PC-9 (cell line): ENCODE results near the gene COPA. TPM values are rescaled to one million over a fixed set of nuclear protein-coding genes. Genes with fewer than 3 reads are reported as not detected.
"Not testable (repeated sequence)": the region's sequence is repeated elsewhere in the genome, so short reads cannot be mapped to it uniquely, and the experiment has no call there.

ENCODE experiments used
- BruUV-seq: library from RNA; stranded (reverse); fragments of 400-500 nt; replicated peaks from 2 replicates; lab custom pipeline; 2021; lab: Mats Ljungman, UMichigan
- CTCF ChIA-PET: fragments of 300-600 bp; sonication (Branson Sonifier 250); formaldehyde crosslinking; loops from one replicate; lab custom pipeline; 2022; ENCODE audit warnings: antibody characterized with exemption; lab: Charles Lee
- POLR2A ChIA-PET: fragments of 300-600 bp; sonication (Branson Sonifier 250); formaldehyde crosslinking; loops from one replicate; lab custom pipeline; 2022; ENCODE audit warnings: antibody characterized with exemption; ENCODE audit not compliant: unreplicated experiment; lab: Charles Lee
- DNase-seq, 2 experiments: peaks; one replicate each; pipeline versions ENCODE4 v3.0.0 to v3.0.0-alpha.2; 2015 to 2022; ENCODE audit warnings: mixed read lengths in 1 of 2
- H2AFZ ChIP-seq: fragments of 200-600 bp; sonication (generic); 2 replicates; pipeline ENCODE4 v1.8.1; 2017; ENCODE audit warnings: antibody characterized with exemption
- H3F3A ChIP-seq: fragments of 200-600 bp; sonication (generic); 2 replicates; pipeline ENCODE4 v1.8.1; 2017; ENCODE audit warnings: antibody characterized with exemption, mild to moderate bottlenecking, low read depth; ENCODE audit not compliant: insufficient read depth
- H3K27ac ChIP-seq: fragments of 200-600 bp; sonication (generic); 2 replicates; pipeline ENCODE4 v1.6.1; 2016; ENCODE audit warnings: mixed run types
- H3K27me3 ChIP-seq: fragments of 200-600 bp; sonication (generic); 2 replicates; pipeline ENCODE4 v1.6.1; 2016; ENCODE audit warnings: low read depth, mixed run types; ENCODE audit not compliant: insufficient read depth
- H3K36me3 ChIP-seq: fragments of 200-600 bp; sonication (generic); 2 replicates; pipeline ENCODE4 v1.6.1; 2016; ENCODE audit warnings: low read depth, mixed run types
- H3K4me1 ChIP-seq: fragments of 200-600 bp; sonication (generic); replicated peaks from 2 replicates; pipeline ENCODE4 v1.6.1; 2016; ENCODE audit warnings: mixed run types; ENCODE audit not compliant: insufficient read depth
- H3K4me2 ChIP-seq: fragments of 200-600 bp; sonication (generic); 2 replicates; pipeline ENCODE4 v1.6.1; 2017; ENCODE audit warnings: mixed run types
- H3K4me3 ChIP-seq: fragments of 200-600 bp; sonication (generic); 2 replicates; pipeline ENCODE4 v1.6.1; 2016; ENCODE audit warnings: mixed run types
- H3K79me2 ChIP-seq: fragments of 200-600 bp; sonication (generic); 2 replicates; pipeline ENCODE4 v1.6.1; 2017; ENCODE audit warnings: low read depth, mixed run types
- H3K9me2 ChIP-seq: fragments of 200-600 bp; sonication (generic); 2 replicates; pipeline ENCODE4 v1.8.1; 2017; ENCODE audit warnings: mild to moderate bottlenecking; ENCODE audit not compliant: insufficient read depth
- H3K9me3 ChIP-seq: fragments of 200-600 bp; sonication (generic); 2 replicates; pipeline ENCODE4 v1.8.1; 2016; ENCODE audit warnings: low read depth; ENCODE audit not compliant: insufficient read depth
- H4K20me1 ChIP-seq: fragments of 200-600 bp; sonication (generic); 2 replicates; pipeline ENCODE4 v1.8.1; 2017; ENCODE audit not compliant: insufficient read depth
- CTCF ChIP-seq: fragments of 200-600 bp; sonication (generic); conservative IDR thresholded peaks from 2 replicates; pipeline ENCODE4 v1.6.1; 2017; ENCODE audit warnings: mixed run types, antibody characterized with exemption, mild to moderate bottlenecking, moderate library complexity
- EZH2 ChIP-seq: fragments of 200-600 bp; sonication (generic); IDR thresholded peaks from 2 replicates; pipeline ENCODE4 v1.8.0; 2017; ENCODE audit warnings: antibody characterized with exemption, low read depth
- intact Hi-C: fragments of 100-400 bp; cut with micrococcal nuclease; formaldehyde crosslinking; loops from one replicate; pipeline ENCODE4 v1.10.0; 2022; ENCODE audit not compliant: unreplicated experiment
- total RNA-seq: library from RNA; stranded (reverse); gene quantifications from 2 replicates; pipeline ENCODE4 v1.2.3, GENCODE V29; 2021

The COPA gene
- total RNA-seq, 1 experiment from 2014 or later, result 147 TPM

DNA sequence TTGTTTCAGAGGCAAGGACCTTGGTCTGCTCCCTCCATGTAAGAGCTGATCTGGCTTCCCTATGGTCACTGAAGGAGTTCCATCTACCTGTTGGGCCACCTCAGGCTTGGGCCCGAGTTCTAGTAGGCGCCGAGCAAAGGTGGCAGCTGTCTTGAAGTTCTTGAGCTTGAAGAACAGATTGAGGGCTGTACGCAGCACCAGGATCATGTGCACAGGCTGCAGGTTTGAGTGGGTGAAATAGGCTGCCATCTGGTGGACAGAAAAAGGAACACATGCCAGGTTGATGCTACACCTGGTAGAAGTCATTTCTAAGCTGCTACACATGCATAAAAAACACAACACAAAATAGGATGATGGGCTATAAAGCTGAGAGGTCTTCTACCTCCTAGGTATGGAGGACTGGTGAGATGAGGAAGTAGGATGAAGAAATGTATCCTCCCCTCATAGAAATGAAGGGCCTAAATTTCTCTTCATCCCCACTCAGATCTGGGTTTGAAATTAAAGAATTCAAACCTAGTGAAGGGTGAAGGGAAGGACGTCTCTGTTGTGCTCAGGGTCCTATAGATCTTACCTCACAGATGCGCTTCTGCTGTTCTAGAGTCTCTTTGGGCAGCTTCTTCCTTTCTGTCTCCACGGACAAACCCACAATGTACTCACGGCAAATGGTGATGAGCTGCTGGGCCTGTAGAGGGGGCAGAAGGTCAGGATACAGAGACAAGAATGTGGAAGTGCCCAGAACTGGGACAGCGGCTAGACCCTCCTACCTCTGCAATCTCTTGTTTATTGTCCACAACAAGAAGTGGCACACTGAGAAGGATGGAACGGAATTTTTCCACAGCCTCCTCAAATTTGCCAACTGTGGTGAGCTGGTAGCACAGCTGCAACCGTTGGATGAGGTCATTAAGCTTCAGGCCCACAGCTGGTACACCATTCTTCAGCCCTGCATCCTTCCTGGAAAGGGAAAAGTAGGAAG is 51.5 kb downstream of the COPA start:
- peak; percentile 43 to 58 for DNase-seq
- peaks cover 6% of the 10 kb centered on the region for H3K4me1 ChIP-seq
- H3K27me3 ChIP-seq, result no peaks in the 10 kb centered on the region
- no peak overlapping the region for H3K4me2 ChIP-seq
- TF ChIP-seq EZH2 (no peak), CTCF (peak; percentile 86)
- H3K79me2 ChIP-seq, result no peaks in the 10 kb centered on the region
- ChIA-PET CTCF (interaction anchor here (0.6 to 2.8 kb wide), 15 partner anchors 29 to 250 kb away, joined by 3 to 24 read pairs (median 7); partner anchors contain the start of gene DCAF8), POLR2A (interaction anchor here (0.9 kb wide), 1 partner anchor 29 kb away, joined by 3 read pairs; the partner anchor contains the start of gene DCAF8)
- no peak overlapping the region for H3K4me3 ChIP-seq
- no peaks in the 10 kb centered on the region for H3K9me3 ChIP-seq
- peaks cover 29% of the 10 kb centered on the region for H3K36me3 ChIP-seq
- no peak overlapping the region for H3K27ac ChIP-seq
- no TSS peak for BruUV-seq
- intact Hi-C loops, result loop anchor here (1.0 kb wide), 3 partner anchors 98 to 206 kb away; no protein-coding TSS in a partner anchor
- H4K20me1 ChIP-seq, result peaks cover 9% of the 10 kb centered on the region; the same call in 1 of the 2 replicates
- no peak overlapping the region for H2AFZ ChIP-seq
- peaks cover 20% of the 10 kb centered on the region for H3F3A ChIP-seq
- H3K9me2 ChIP-seq, result no peaks in the 10 kb centered on the region

DNA sequence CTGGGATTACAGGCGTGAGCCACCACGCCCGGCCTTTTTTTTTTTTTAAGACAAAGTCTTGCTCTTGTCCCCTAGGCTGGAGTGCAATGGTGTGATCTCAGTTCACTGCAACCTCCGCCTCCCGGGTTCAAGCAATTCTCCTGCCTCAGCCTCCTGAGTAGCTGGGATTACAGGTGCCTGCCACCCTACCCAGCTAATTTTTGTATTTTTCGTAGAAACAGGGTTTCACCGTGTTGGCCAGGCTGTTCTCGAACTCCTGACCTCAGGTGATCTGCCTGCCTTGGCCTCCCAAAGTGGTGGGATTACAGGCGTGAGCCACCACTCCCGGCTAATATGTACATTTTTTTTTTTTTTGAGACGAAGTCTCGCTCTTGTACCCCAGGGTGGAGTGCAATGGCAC is 55.3 kb downstream of the COPA start:
- intact Hi-C loops, result loop anchor here (5.0 kb wide), 1 partner anchor 70 kb away; no protein-coding TSS in a partner anchor
- CTCF ChIA-PET, BruUV-seq, H3K27ac ChIP-seq, H3K9me2 ChIP-seq, H2AFZ ChIP-seq, H3K4me3 ChIP-seq, H3K9me3 ChIP-seq, H3K4me2 ChIP-seq, H3K27me3 ChIP-seq, DNase-seq: not testable (repeated sequence)
- Histone ChIP-seq H3K79me2 (peaks cover 21% of the 10 kb centered on the region), H3K4me1 (peaks cover 32% of the 10 kb centered on the region), H4K20me1 (peaks cover 17% of the 10 kb centered on the region), H3F3A (peaks cover 37% of the 10 kb centered on the region; the same call in 1 of the 2 replicates), H3K36me3 (peaks cover 18% of the 10 kb centered on the region)
- POLR2A ChIA-PET, result interaction anchor here (0.6 kb wide), 1 partner anchor 37 kb away, joined by 3 read pairs; no protein-coding TSS in a partner anchor

GRCh38 chr1:160285506-160285905 is 57.5 kb downstream of the COPA start:
- no TSS peak for BruUV-seq
- CTCF ChIA-PET, result interaction anchor here (1.8 kb wide), 1 partner anchor 92 kb away, joined by 9 read pairs; no protein-coding TSS in a partner anchor

More at GRCh38 chr1:160285506-160285905, 57.5 kb downstream of the COPA start:
- Histone ChIP-seq H3K27ac (no peak overlapping the region), H3K9me2 (no peaks in the 10 kb centered on the region), H3F3A (peaks cover 26% of the 10 kb centered on the region; the same call in 1 of the 2 replicates), H3K9me3 (no peaks in the 10 kb centered on the region), H3K79me2 (peaks cover 26% of the 10 kb centered on the region), H4K20me1 (peaks cover 8% of the 10 kb centered on the region; the same call in 1 of the 2 replicates), H3K4me1 (peaks cover 32% of the 10 kb centered on the region), H2AFZ (peak overlapping the region; percentile 97; the same call in 1 of the 2 replicates), H3K4me2 (peak overlapping the region; percentile 85), H3K4me3 (peak overlapping the region; percentile 74), H3K36me3 (peaks cover 30% of the 10 kb centered on the region), H3K27me3 (no peaks in the 10 kb centered on the region)
- TF ChIP-seq CTCF (no peak), EZH2 (no peak)
- no peak for DNase-seq
- intact Hi-C loops, result loop anchor here (1.0 to 5.0 kb wide), 2 partner anchors 23 to 68 kb away; partner anchors contain the start of gene DCAF8
- POLR2A ChIA-PET, result no interaction called here
